ENCODE data around the gene SDK1. TPM values are rescaled to one million over a fixed set of nuclear protein-coding genes. Genes with fewer than 3 reads are reported as not detected.

Gene SDK1
- total RNA-seq, 4 donors from 2014 or later, result 2.0 to 9.3 (median 3.8) TPM

- H3K36me3 ChIP-seq, result no peaks in the 10 kb centered on the region
- H3K4me3 ChIP-seq, result no peak overlapping the region
- DNase-seq, result no peak
- peaks cover 0 to 15% (median 0%) of the 10 kb centered on the region in 3 donors for H3K9me3 ChIP-seq
- 68 to 84% methylated on average over 7 to 10 of the region's 11 CpGs for WGBS, 2 donors
- no peaks in the 10 kb centered on the region for H3K4me1 ChIP-seq
- peak overlapping the region in 2 of 4 donors; percentile 20 to 21 for H3K27ac ChIP-seq
- peaks cover 0 to 3% (median 0%) of the 10 kb centered on the region in 4 donors for H3K27me3 ChIP-seq
- intact Hi-C loops (cut with DNase I), result no loop called here
- TF ChIP-seq, protein P1, sequence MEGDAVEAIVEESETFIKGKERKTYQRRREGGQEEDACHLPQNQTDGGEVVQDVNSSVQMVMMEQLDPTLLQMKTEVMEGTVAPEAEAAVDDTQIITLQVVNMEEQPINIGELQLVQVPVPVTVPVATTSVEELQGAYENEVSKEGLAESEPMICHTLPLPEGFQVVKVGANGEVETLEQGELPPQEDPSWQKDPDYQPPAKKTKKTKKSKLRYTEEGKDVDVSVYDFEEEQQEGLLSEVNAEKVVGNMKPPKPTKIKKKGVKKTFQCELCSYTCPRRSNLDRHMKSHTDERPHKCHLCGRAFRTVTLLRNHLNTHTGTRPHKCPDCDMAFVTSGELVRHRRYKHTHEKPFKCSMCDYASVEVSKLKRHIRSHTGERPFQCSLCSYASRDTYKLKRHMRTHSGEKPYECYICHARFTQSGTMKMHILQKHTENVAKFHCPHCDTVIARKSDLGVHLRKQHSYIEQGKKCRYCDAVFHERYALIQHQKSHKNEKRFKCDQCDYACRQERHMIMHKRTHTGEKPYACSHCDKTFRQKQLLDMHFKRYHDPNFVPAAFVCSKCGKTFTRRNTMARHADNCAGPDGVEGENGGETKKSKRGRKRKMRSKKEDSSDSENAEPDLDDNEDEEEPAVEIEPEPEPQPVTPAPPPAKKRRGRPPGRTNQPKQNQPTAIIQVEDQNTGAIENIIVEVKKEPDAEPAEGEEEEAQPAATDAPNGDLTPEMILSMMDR (IDR thresholded peaks at IDR 0.05), result no peak
- TF ChIP-seq POLR2A (IDR thresholded peaks at IDR 0.05), result no peak
Measured at GRCh38 chr7:3733541-3734140, 432.6 kb downstream of the SDK1 start.

DNA sequence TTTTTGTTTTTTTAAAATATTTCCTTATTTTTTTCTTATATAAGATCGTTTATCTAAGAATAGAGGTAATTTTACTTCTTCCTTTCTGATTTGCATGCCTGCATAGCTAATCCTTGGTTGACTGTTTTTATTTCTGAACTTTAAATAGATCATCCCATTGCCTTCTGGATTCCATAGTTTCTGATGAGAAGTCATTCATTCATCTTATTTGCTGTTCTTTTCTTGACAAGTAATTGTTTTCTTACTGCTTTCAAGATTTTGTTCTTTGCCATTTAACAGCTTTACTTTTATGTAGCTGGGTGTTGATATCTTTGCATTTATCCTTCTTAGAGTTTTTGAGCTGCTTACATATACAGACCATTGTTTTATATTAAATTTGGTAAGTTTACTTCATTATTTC lies 437.9 kb downstream of the SDK1 start:
- peaks cover 0 to 20% (median 7%) of the 10 kb centered on the region in 3 donors for H3K9me3 ChIP-seq
- 76 to 78% methylated on average over 1 of the region's 1 CpG for WGBS, 2 donors
- H3K36me3 ChIP-seq, result no peaks in the 10 kb centered on the region
- no peak for DNase-seq
- intact Hi-C loops (cut with DNase I), result no loop called here
- H3K4me3 ChIP-seq, result no peak overlapping the region
- no peak for TF ChIP-seq POLR2A (IDR thresholded peaks at IDR 0.05)
- TF ChIP-seq, protein P1 (IDR thresholded peaks at IDR 0.05), result no peak
- H3K27me3 ChIP-seq, result peaks cover 0 to 3% (median 0%) of the 10 kb centered on the region in 4 donors
- no peaks in the 10 kb centered on the region for H3K4me1 ChIP-seq
- H3K27ac ChIP-seq, result no peak overlapping the region

DNA sequence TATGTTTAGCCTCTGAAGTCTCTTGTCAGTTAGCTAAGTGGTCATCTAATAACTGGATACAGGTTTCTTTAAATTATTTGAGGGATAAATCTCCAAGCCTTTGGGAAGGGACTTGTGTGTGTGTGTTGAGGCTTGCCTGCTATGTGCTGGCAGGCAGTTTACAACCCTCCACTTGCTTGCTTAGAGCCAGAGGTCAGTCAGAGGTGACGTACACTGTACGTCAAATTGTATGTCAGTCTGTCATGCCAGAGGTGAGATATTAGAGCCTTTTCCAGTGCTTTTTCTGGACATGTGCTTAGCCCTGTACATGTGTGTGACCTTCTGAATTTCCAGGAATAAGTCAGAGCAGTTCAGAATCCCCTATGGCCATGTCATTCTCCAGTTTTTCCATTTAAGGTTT lies 438.9 kb downstream of the SDK1 start:
- WGBS, 2 donors, result 78 to 86% methylated on average over 2 of the region's 2 CpGs

DNA sequence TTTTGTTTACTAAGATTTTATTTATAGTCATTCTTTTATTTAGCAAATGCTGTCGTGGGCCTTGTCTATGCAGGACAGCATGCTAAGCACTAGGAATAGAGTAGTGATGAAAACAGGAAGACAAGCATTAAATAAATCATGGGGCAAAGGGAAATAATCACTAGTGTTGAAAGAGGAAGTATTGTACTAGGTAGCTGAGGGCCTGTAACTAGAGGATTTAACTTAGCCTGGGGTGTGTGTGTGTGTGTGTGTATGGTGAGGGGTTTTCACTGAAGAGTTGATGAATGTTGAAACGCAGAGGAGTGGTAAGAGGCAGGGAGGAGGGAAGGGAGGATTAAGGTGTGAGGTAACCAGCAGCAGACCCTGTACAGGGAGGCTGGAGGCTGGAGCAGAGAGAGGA lies 446.4 kb downstream of the SDK1 start:
- WGBS, 2 donors, result 48 to 69% methylated on average over 2 of the region's 2 CpGs
- DNase-seq, result no peak

More for the DNA sequence above, 438.9 kb downstream of the SDK1 start:
- Histone ChIP-seq H3K4me1 (no peaks in the 10 kb centered on the region), H3K27me3 (peaks cover 0 to 3% (median 0%) of the 10 kb centered on the region in 4 donors), H3K4me3 (no peak overlapping the region), H3K9me3 (peaks cover 0 to 20% (median 7%) of the 10 kb centered on the region in 3 donors), H3K27ac (no peak overlapping the region), H3K36me3 (no peaks in the 10 kb centered on the region)
- TF ChIP-seq POLR2A (IDR thresholded peaks at IDR 0.05), result no peak
- TF ChIP-seq, protein P1 (IDR thresholded peaks at IDR 0.05), result no peak
- DNase-seq, result no peak
- intact Hi-C loops (cut with DNase I), result no loop called here

DNA sequence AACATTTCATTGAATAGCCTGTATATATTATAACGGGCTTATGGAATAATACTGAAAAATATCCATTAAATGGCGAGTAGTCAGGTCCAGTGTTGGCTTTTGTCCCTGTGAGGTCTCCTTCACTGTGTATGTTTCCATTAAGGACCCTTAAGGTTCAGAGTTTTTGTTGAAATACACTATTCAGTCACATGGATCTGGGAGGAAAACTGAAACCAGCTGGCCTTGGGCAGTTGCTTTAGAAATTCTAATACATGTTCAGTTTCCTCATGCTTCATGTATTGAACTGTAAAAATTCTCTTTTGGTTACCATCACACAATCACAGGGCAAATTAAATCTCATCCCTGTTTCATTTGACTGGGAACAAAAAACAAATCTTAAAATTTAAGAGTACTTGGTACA lies 447.3 kb downstream of the SDK1 start:
- H3K36me3 ChIP-seq, result no peaks in the 10 kb centered on the region
- no peaks in the 10 kb centered on the region for H3K27me3 ChIP-seq
- no peak for DNase-seq
- intact Hi-C loops (cut with DNase I), result no loop called here
- H3K9me3 ChIP-seq, result no peaks in the 10 kb centered on the region
- H3K4me1 ChIP-seq, result no peaks in the 10 kb centered on the region
- no peak for TF ChIP-seq POLR2A (IDR thresholded peaks at IDR 0.05)
- TF ChIP-seq, protein P1 (IDR thresholded peaks at IDR 0.05), result no peak
- no peak overlapping the region for H3K27ac ChIP-seq
- 76% methylated on average over 2 of the region's 2 CpGs for WGBS, 2 donors
- H3K4me3 ChIP-seq, result no peak overlapping the region

More for the DNA sequence above, 446.4 kb downstream of the SDK1 start:
- no peak overlapping the region for H3K27ac ChIP-seq
- no peaks in the 10 kb centered on the region for H3K4me1 ChIP-seq
- H3K4me3 ChIP-seq, result no peak overlapping the region
- TF ChIP-seq, protein P1 (IDR thresholded peaks at IDR 0.05), result no peak
- no peak for TF ChIP-seq POLR2A (IDR thresholded peaks at IDR 0.05)
- no peaks in the 10 kb centered on the region for H3K9me3 ChIP-seq
- intact Hi-C loops (cut with DNase I), result no loop called here
- no peaks in the 10 kb centered on the region for H3K36me3 ChIP-seq
- no peaks in the 10 kb centered on the region for H3K27me3 ChIP-seq
